Lower leg skin (tissue), 3 donors: ENCODE measurements around the gene CLSTN2.

Source experiments
- POLR2A ChIP-seq, 2 donors: fragments of 450-650 bp; IDR thresholded peaks; one replicate each; pipeline ENCODE4 v1.6.1; 2016 to 2017; ENCODE audit warnings: antibody characterized with exemption in 2 of 2, mild to moderate bottlenecking in 1 of 2, moderate library complexity in 1 of 2
- TF ChIP-seq, protein P1 (sequence below), 3 donors: fragments of 450-650 bp; IDR thresholded peaks; one replicate each; pipeline ENCODE4 v1.5.1; 2016; ENCODE audit warnings: antibody characterized with exemption in 3 of 3, mild to moderate bottlenecking in 3 of 3, moderate library complexity in 2 of 3

- TF ChIP-seq, protein P1, sequence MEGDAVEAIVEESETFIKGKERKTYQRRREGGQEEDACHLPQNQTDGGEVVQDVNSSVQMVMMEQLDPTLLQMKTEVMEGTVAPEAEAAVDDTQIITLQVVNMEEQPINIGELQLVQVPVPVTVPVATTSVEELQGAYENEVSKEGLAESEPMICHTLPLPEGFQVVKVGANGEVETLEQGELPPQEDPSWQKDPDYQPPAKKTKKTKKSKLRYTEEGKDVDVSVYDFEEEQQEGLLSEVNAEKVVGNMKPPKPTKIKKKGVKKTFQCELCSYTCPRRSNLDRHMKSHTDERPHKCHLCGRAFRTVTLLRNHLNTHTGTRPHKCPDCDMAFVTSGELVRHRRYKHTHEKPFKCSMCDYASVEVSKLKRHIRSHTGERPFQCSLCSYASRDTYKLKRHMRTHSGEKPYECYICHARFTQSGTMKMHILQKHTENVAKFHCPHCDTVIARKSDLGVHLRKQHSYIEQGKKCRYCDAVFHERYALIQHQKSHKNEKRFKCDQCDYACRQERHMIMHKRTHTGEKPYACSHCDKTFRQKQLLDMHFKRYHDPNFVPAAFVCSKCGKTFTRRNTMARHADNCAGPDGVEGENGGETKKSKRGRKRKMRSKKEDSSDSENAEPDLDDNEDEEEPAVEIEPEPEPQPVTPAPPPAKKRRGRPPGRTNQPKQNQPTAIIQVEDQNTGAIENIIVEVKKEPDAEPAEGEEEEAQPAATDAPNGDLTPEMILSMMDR (IDR thresholded peaks at IDR 0.05): no peak
- TF ChIP-seq POLR2A (IDR thresholded peaks at IDR 0.05): no peak
These were observed 452.3 kb downstream of the CLSTN2 start for GRCh38 chr3:140387244-140387643.
